Parathyroid adenoma (tissue), 2 donors: Measurements from ENCODE around the gene FNDC3B.

ENCODE experiments used
- H2AFZ ChIP-seq: fragments of 300-600 bp; sonication (generic); one replicate; pipeline ENCODE4 v1.7.0; 2017; ENCODE audit warnings: antibody characterized with exemption, mild to moderate bottlenecking
- H3K27ac ChIP-seq: fragments of 300-600 bp; sonication (generic); one replicate; pipeline ENCODE4 v1.7.0; 2017
- H3K27me3 ChIP-seq: fragments of 300-600 bp; sonication (generic); one replicate; pipeline ENCODE4 v1.7.0; 2017; ENCODE audit warnings: low read length; ENCODE audit not compliant: control insufficient read depth, insufficient read depth
- H3K36me3 ChIP-seq: fragments of 300-600 bp; sonication (generic); one replicate; pipeline ENCODE4 v1.7.0; 2017; ENCODE audit warnings: low read length; ENCODE audit not compliant: control insufficient read depth, insufficient read depth
- H3K4me1 ChIP-seq: fragments of 300-600 bp; sonication (generic); one replicate; pipeline ENCODE4 v1.7.0; 2017; ENCODE audit warnings: control low read depth
- H3K4me2 ChIP-seq: fragments of 300-600 bp; sonication (generic); one replicate; pipeline ENCODE4 v1.7.0; 2017; ENCODE audit warnings: low read length
- H3K4me3 ChIP-seq: fragments of 300-600 bp; sonication (generic); one replicate; pipeline ENCODE4 v1.7.0; 2017; ENCODE audit warnings: low read depth, low read length
- H3K79me2 ChIP-seq: fragments of 300-600 bp; sonication (generic); one replicate; pipeline ENCODE4 v1.7.0; 2017; ENCODE audit warnings: control low read depth
- H3K9ac ChIP-seq: fragments of 300-600 bp; sonication (generic); one replicate; pipeline ENCODE4 v1.7.0; 2017; ENCODE audit warnings: mild to moderate bottlenecking
- H3K9me3 ChIP-seq: fragments of 300-600 bp; sonication (generic); one replicate; pipeline ENCODE4 v1.7.0; 2017; ENCODE audit warnings: low read length; ENCODE audit not compliant: control insufficient read depth
- CTCF ChIP-seq: fragments of 300-600 bp; sonication (generic); IDR thresholded peaks from one replicate; pipeline ENCODE4 v1.7.0; 2017; ENCODE audit warnings: antibody characterized with exemption, mild to moderate bottlenecking
- donor health status: primary hyperparathyroidism.

The FNDC3B gene

DNA sequence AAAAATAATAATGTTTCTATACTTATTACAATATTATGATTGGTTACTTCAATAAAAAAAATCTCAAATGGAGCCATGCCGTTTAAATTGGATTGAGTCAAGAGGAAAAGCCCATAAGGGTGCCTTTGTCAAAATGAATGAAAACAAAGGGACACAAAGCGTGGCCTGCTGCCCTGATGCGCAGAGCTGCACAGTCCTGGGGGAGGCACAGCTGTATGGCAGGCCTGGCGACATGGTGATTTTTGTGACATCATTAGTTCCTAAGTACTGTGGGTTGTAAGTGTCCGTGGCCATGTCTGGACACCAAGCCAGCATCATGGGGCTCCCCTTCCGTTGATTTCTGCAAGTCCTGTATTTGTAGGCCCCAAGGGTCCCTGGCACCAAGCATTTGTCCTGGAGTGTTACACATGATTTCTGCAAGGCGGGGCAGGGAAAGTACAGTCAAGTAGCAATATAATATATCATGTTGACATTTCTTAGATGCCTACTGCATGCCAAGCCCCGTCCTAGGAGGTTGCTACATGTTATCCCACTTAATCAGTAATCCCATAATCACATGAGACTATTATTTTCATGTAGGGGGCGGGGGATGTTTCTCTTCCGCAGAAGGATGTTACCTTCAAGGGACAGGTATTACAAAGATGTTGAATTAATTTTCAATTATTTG, 349.2 kb downstream of the FNDC3B start:
- H3K79me2 ChIP-seq = no peaks in the 10 kb centered on the region
- TF ChIP-seq CTCF = no peak
- no peaks in the 10 kb centered on the region for H3K4me1 ChIP-seq
- H3K9ac ChIP-seq = no peak overlapping the region
- no peaks in the 10 kb centered on the region for H3K36me3 ChIP-seq
- no peaks in the 10 kb centered on the region for H3K9me3 ChIP-seq
- no peak overlapping the region for H3K4me3 ChIP-seq
- H3K27me3 ChIP-seq = no peaks in the 10 kb centered on the region
- no peak overlapping the region for H3K27ac ChIP-seq
- H3K4me2 ChIP-seq = no peak overlapping the region
- no peak overlapping the region for H2AFZ ChIP-seq

GRCh38 chr3:172390792-172391191, 351.4 kb downstream of the FNDC3B start:
- Histone ChIP-seq H3K9ac (no peak overlapping the region), H3K27me3 (no peaks in the 10 kb centered on the region), H3K4me1 (no peaks in the 10 kb centered on the region), H3K9me3 (no peaks in the 10 kb centered on the region), H3K36me3 (no peaks in the 10 kb centered on the region), H3K4me2 (no peak overlapping the region), H3K27ac (no peak overlapping the region), H3K79me2 (no peaks in the 10 kb centered on the region), H2AFZ (no peak overlapping the region), H3K4me3 (no peak overlapping the region)
- TF ChIP-seq CTCF = no peak

GRCh38 chr3:172391592-172392302, 352.4 kb downstream of the FNDC3B start:
- no peak for TF ChIP-seq CTCF
- no peak overlapping the region for H3K4me2 ChIP-seq
- no peak overlapping the region for H3K27ac ChIP-seq

DNA sequence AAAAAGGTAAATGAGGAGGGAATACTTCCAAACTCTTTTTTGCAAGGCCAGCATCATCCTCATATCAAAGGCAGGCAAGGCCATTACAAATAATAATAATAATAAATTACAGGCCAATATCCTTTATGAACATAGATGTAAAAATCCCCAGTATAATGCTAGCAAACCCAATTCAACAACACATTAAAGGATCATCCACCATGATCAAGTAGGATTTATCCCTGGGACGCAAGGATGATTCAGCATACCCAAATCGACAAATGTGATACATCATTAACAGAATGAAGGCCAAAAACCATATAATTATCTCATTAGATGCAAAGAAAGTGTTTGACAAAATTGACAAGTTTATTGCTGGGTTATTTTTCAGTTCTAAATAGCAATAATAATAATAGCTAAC, 355.3 kb downstream of the FNDC3B start:
- Histone ChIP-seq H3K9ac (no peak overlapping the region), H3K4me2 (no peak overlapping the region), H3K4me3 (no peak overlapping the region), H3K36me3 (no peaks in the 10 kb centered on the region), H3K79me2 (no peaks in the 10 kb centered on the region), H2AFZ (no peak overlapping the region), H3K27me3 (no peaks in the 10 kb centered on the region), H3K9me3 (no peaks in the 10 kb centered on the region), H3K4me1 (no peaks in the 10 kb centered on the region), H3K27ac (no peak overlapping the region)
- TF ChIP-seq CTCF = no peak

More at GRCh38 chr3:172391592-172392302, 352.4 kb downstream of the FNDC3B start:
- Histone ChIP-seq H2AFZ (no peak overlapping the region), H3K9ac (no peak overlapping the region), H3K4me1 (no peaks in the 10 kb centered on the region), H3K79me2 (no peaks in the 10 kb centered on the region), H3K9me3 (no peaks in the 10 kb centered on the region), H3K27me3 (no peaks in the 10 kb centered on the region), H3K4me3 (no peak overlapping the region), H3K36me3 (no peaks in the 10 kb centered on the region)
